HepG2 (cell line): ENCODE measurements around the gene RAB40C. TPM values are rescaled to one million over a fixed set of nuclear protein-coding genes. Genes with fewer than 3 reads are reported as not detected.

Source experiments
- ARNTL ChIP-seq: sonication (generic); formaldehyde crosslinking; IDR thresholded peaks from 2 replicates; pipeline ENCODE4 v1.4.0; 2020; ENCODE audit warnings: mild to moderate bottlenecking, missing genetic modification reagents
- ATM ChIP-seq: fragments of 450-650 bp; IDR thresholded peaks from 2 replicates; pipeline ENCODE4 v1.7.1; 2017; ENCODE audit warnings: mild to moderate bottlenecking, borderline replicate concordance
- BHLHE40 ChIP-seq: IDR thresholded peaks from 2 replicates; pipeline ENCODE4 v1.6.1; 2011; ENCODE audit warnings: low read length, improper control_type of control experiment
- CAMTA2 ChIP-seq: sonication (generic); formaldehyde crosslinking; IDR thresholded peaks from 2 replicates; pipeline ENCODE4 v1.4.0; 2020; ENCODE audit warnings: mild to moderate bottlenecking, missing genetic modification reagents, borderline replicate concordance
- CREB3 ChIP-seq: sonication (generic); formaldehyde crosslinking; IDR thresholded peaks from 2 replicates; pipeline ENCODE4 v1.5.0; 2020; ENCODE audit warnings: missing genetic modification reagents
- FOSL2 ChIP-seq: sonication (generic); formaldehyde crosslinking; IDR thresholded peaks from 2 replicates; pipeline ENCODE4 v1.4.0; 2020; ENCODE audit warnings: missing genetic modification reagents
- GTF3A ChIP-seq: sonication (generic); formaldehyde crosslinking; conservative IDR thresholded peaks from 2 replicates; pipeline ENCODE4 v1.4.0; 2020; ENCODE audit warnings: mild to moderate bottlenecking, missing genetic modification reagents
- HIC2 ChIP-seq: sonication (generic); formaldehyde crosslinking; IDR thresholded peaks from 2 replicates; pipeline ENCODE4 v1.9.0; 2022; ENCODE audit warnings: low read depth, missing genetic modification reagents
- KLF13 ChIP-seq: sonication (generic); formaldehyde crosslinking; IDR thresholded peaks from 2 replicates; pipeline ENCODE4 v1.4.0; 2020; ENCODE audit warnings: mild to moderate bottlenecking, missing genetic modification reagents
- MXI1 ChIP-seq: IDR thresholded peaks from 3 replicates; pipeline ENCODE4 v1.6.1; 2012; ENCODE audit warnings: low read depth, low read length, inconsistent platforms, borderline replicate concordance
- NAIF1 ChIP-seq: sonication (generic); formaldehyde crosslinking; IDR thresholded peaks from 2 replicates; pipeline ENCODE4 v1.5.0; 2020; ENCODE audit warnings: mild to moderate bottlenecking, missing genetic modification reagents, borderline replicate concordance
- POLR2AphosphoS5 ChIP-seq: IDR thresholded peaks from 2 replicates; pipeline ENCODE4 v1.6.1; 2012; ENCODE audit warnings: low read depth, low read length
- PREB ChIP-seq: sonication (generic); formaldehyde crosslinking; IDR thresholded peaks from 2 replicates; pipeline ENCODE4 v1.4.0; 2020; ENCODE audit warnings: missing genetic modification reagents
- PRPF4 ChIP-seq: fragments of 200-400 bp; formaldehyde crosslinking; IDR thresholded peaks from 2 replicates; pipeline ENCODE4 v1.6.1; 2016; ENCODE audit warnings: low read length, low read depth; ENCODE audit not compliant: poor library complexity, severe bottlenecking
- SETDB1 ChIP-seq: sonication (generic); formaldehyde crosslinking; IDR thresholded peaks from 2 replicates; pipeline ENCODE4 v1.5.1; 2020; ENCODE audit warnings: missing genetic modification reagents, mild to moderate bottlenecking, borderline replicate concordance
- TFAP4 ChIP-seq: sonication (generic); IDR thresholded peaks from 2 replicates; pipeline ENCODE4 v1.6.1; 2016; ENCODE audit warnings: low read depth, borderline replicate concordance
- ZFX ChIP-seq: sonication (generic); formaldehyde crosslinking; IDR thresholded peaks from 2 replicates; pipeline ENCODE4 v1.4.0; 2020; ENCODE audit warnings: mild to moderate bottlenecking, low read depth, missing genetic modification reagents, moderate library complexity
- ZNF251 ChIP-seq: sonication (generic); formaldehyde crosslinking; IDR thresholded peaks from 2 replicates; pipeline ENCODE4 v1.9.0; 2021; ENCODE audit warnings: mild to moderate bottlenecking, missing genetic modification reagents
- ZNF605 ChIP-seq: sonication (generic); formaldehyde crosslinking; IDR thresholded peaks from 2 replicates; pipeline ENCODE4 v1.8.0; 2022; ENCODE audit warnings: mild to moderate bottlenecking, missing genetic modification reagents
- ZNF660 ChIP-seq: sonication (generic); formaldehyde crosslinking; IDR thresholded peaks from 2 replicates; pipeline ENCODE4 v1.5.1; 2020; ENCODE audit warnings: mild to moderate bottlenecking, low read depth, missing genetic modification reagents, borderline replicate concordance
- ZNF670 ChIP-seq: sonication (generic); formaldehyde crosslinking; IDR thresholded peaks from 2 replicates; pipeline ENCODE4 v1.8.0; 2022; ENCODE audit warnings: mild to moderate bottlenecking, missing genetic modification reagents, borderline replicate concordance
- ZNF704 ChIP-seq: sonication (generic); formaldehyde crosslinking; IDR thresholded peaks from 2 replicates; pipeline ENCODE4 v1.8.1; 2023; ENCODE audit warnings: mild to moderate bottlenecking, inconsistent platforms, moderate library complexity, missing genetic modification reagents, borderline replicate concordance
- ZNF777 ChIP-seq: sonication (generic); formaldehyde crosslinking; IDR thresholded peaks from 2 replicates; pipeline ENCODE4 v1.4.0; 2020; ENCODE audit warnings: missing genetic modification reagents
- ZNF792 ChIP-seq: IDR thresholded peaks from 2 replicates; pipeline ENCODE4 v1.6.1; 2016
- polyA plus RNA-seq, 8 experiments: library from polyadenylated mRNA; depleted of rRNA in 3 of 8; stranded (reverse) in 7 of 8; unstranded in 1 of 8; fragments of >200 nt; fragmentation: Illumina TruSeq in 4 of 8; extraction: Trizol in 4 of 8; gene quantifications; 2 replicates each; pipeline versions ENCODE4 v1.2.1 to v1.2.3, GENCODE V29; 2011 to 2016; ENCODE audit warnings: low read depth in 4 of 8, missing spikeins in 1 of 8, mixed read lengths in 1 of 8; ENCODE audit not compliant: insufficient read depth in 1 of 8
- total RNA-seq, 5 experiments: library from RNA; depleted of rRNA; stranded (reverse); fragments of >200 nt; fragmentation: Illumina TruSeq; extraction: Trizol; gene quantifications; 2 replicates each; pipeline ENCODE4 v1.2.3, GENCODE V29; 2016; ENCODE audit warnings: low read depth in 1 of 5

The RAB40C gene
- total and polyA plus RNA-seq, 2 of the 13 experiments (the other 11 are each of a cell fraction or from before 2014, with no cell fraction given) = 7.7 to 11.5 TPM

- TF ChIP-seq PREB (CRISPR knock-in tag) (peak; percentile 54; the same call in 1 of the 2 replicates), KLF13 (CRISPR knock-in tag) (0 out of 2 replicates have a peak, but pooled peaks have one; percentile 28), ARNTL (CRISPR knock-in tag) (peak; percentile 63; the same call in 1 of the 2 replicates), ZNF660 (CRISPR knock-in tag) (no peak), MXI1 (peak; percentile 100), TFAP4 (peak; percentile 65; the same call in 1 of the 2 replicates), ZNF777 (CRISPR knock-in tag) (peak; percentile 39; the same call in 1 of the 2 replicates), CAMTA2 (CRISPR knock-in tag) (no peak), POLR2AphosphoS5 (peak; percentile 20; the same call in 1 of the 2 replicates), NAIF1 (CRISPR knock-in tag) (peak; percentile 53; the same call in 1 of the 2 replicates), ZNF251 (CRISPR knock-in tag) (no peak), ATM (no peak), ZFX (peak; percentile 98), FOSL2 (CRISPR knock-in tag) (peak; percentile 41), ZNF605 (no peak), CREB3 (no peak), BHLHE40 (peak; percentile 65), ZNF670 (CRISPR knock-in tag) (peak; percentile 45; the same call in 1 of the 2 replicates), PRPF4 (no peak), ZNF704 (peak; percentile 88; the same call in 1 of the 2 replicates), ZNF792 (peak; percentile 72), SETDB1 (CRISPR knock-in tag) (no peak), GTF3A (CRISPR knock-in tag) (0 out of 2 replicates have a peak, but pooled peaks have one; percentile 86), HIC2 (peak; percentile 46; the same call in 1 of the 2 replicates)
Observed at GRCh38 chr16:648781-649589, 59.1 kb downstream of the RAB40C start, which contains the start of gene WDR90 (continued).
